CD4-positive, CD25-positive, alpha-beta regulatory T cell (primary cell): ENCODE measurements around the gene DOP1B. TPM values are rescaled to one million over a fixed set of nuclear protein-coding genes. Genes with fewer than 3 reads are reported as not detected.

Experiments used
- ATAC-seq, 2 donors: fragments of 150-1000 bp; cut with Tn5 transposase; one replicate each; pipeline ENCODE4 v1.10.0; 2021; ENCODE audit warnings: low read depth in 2 of 2, moderate number of reproducible peaks in 2 of 2, moderate library complexity in 1 of 2
- DNase-seq, 3 donors: peaks; one replicate each; pipeline versions ENCODE4 v3.0.0 to v3.0.0-alpha.2; 2012 to 2022; ENCODE audit warnings: mixed read lengths in 1 of 3
- H3K27ac ChIP-seq: one replicate; pipeline ENCODE4 v1.7.0; 2013; ENCODE audit warnings: mild to moderate bottlenecking, low read length; ENCODE audit not compliant: insufficient read depth, poor library complexity, severe bottlenecking
- H3K27me3 ChIP-seq: one replicate; pipeline ENCODE4 v1.7.0; 2013; ENCODE audit warnings: low read length; ENCODE audit not compliant: control insufficient read depth, insufficient read depth
- H3K36me3 ChIP-seq: one replicate; pipeline ENCODE4 v1.7.0; 2013; ENCODE audit warnings: mild to moderate bottlenecking, low read length, moderate library complexity; ENCODE audit not compliant: control insufficient read depth, insufficient read depth
- H3K4me1 ChIP-seq: 2 replicates; pipeline ENCODE4 v1.7.0; 2013; ENCODE audit warnings: mild to moderate bottlenecking, low read length; ENCODE audit not compliant: insufficient read depth, control insufficient read depth, poor library complexity, severe bottlenecking
- H3K4me3 ChIP-seq: one replicate; pipeline ENCODE4 v1.7.0; 2013; ENCODE audit warnings: low read depth, mild to moderate bottlenecking, low read length, moderate library complexity
- H3K9me3 ChIP-seq, 2 experiments: 1 replicate in 1 of 2; 2 replicates in 1 of 2; pipeline ENCODE4 v1.7.0; 2013; ENCODE audit warnings: low read length in 2 of 2, mild to moderate bottlenecking in 1 of 2, moderate library complexity in 1 of 2; ENCODE audit not compliant: control insufficient read depth in 2 of 2
- H3K27ac Mint-ChIP-seq, 3 donors: one replicate each; pipeline ENCODE4 v1.8.0; 2020 to 2022; ENCODE audit warnings: mild to moderate bottlenecking in 3 of 3, mixed read lengths in 3 of 3, moderate library complexity in 2 of 3
- H3K27me3 Mint-ChIP-seq: one replicate; pipeline ENCODE4 v1.8.0; 2022; ENCODE audit warnings: mild to moderate bottlenecking, mixed read lengths
- H3K36me3 Mint-ChIP-seq: one replicate; pipeline ENCODE4 v1.8.0; 2020; ENCODE audit warnings: mixed read lengths
- H3K4me1 Mint-ChIP-seq, 4 donors: one replicate each; pipeline ENCODE4 v1.8.0; 2020 to 2022; ENCODE audit warnings: mixed read lengths in 4 of 4, mild to moderate bottlenecking in 1 of 4
- H3K4me3 Mint-ChIP-seq, 4 donors: one replicate each; pipeline ENCODE4 v1.8.0; 2020 to 2022; ENCODE audit warnings: mild to moderate bottlenecking in 4 of 4, mixed read lengths in 4 of 4, moderate library complexity in 3 of 4
- H3K9me3 Mint-ChIP-seq, 7 donors: one replicate each; pipeline ENCODE4 v1.8.0; 2020 to 2022; ENCODE audit warnings: mixed read lengths in 7 of 7, mild to moderate bottlenecking in 3 of 7, moderate library complexity in 2 of 7
- polyA plus RNA-seq, 4 donors: library from polyadenylated mRNA; unstranded; fragments of 300-500 nt; fragmentation: Illumina TruSeq; gene quantifications; one replicate each; pipeline ENCODE4 v1.2.3, GENCODE V29; 2021
- total RNA-seq: library from RNA; stranded (reverse); gene quantifications from one replicate; pipeline ENCODE4 v1.2.3, GENCODE V29; 2022

The DOP1B gene
- total and polyA plus RNA-seq, 5 donors from 2014 or later = 3.5 to 34.6 (median 7.5) TPM

DNA sequence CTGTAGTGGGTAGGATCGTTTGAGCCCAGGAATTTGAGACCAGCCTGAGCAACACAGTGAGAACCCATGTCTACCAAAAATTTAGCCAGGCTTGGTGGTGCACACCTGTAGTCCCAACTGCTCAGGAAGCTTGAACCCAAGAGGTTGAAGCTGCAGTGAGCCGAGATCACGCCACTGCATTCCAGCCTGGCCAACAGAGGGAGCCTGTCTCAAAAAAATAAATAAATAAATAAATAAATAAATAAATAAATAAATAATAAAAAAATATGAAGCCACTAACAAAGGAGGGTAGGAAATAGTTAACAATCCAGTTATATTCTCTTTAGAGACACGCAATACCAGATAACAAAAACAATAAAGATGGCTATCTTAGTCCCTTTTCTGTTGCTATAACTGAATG lies 33.6 kb upstream of the DOP1B start:
- DNase-seq (no peak), ATAC-seq (no peak)
- Mint-ChIP-seq H3K36me3 (no peaks in the 10 kb centered on the region), H3K4me1 (peaks cover 5 to 16% (median 7%) of the 10 kb centered on the region in 4 donors), H3K4me3 (no peak overlapping the region), H3K9me3 (no peaks in the 10 kb centered on the region), H3K27ac (no peak overlapping the region), H3K27me3 (peaks cover 7% of the 10 kb centered on the region)
- H3K27ac ChIP-seq = no peak overlapping the region
- no peaks in the 10 kb centered on the region for H3K4me1 ChIP-seq
- H3K4me3 ChIP-seq = no peak overlapping the region
- H3K27me3 ChIP-seq = no peaks in the 10 kb centered on the region
- H3K9me3 ChIP-seq = no peaks in the 10 kb centered on the region
- no peaks in the 10 kb centered on the region for H3K36me3 ChIP-seq

DNA sequence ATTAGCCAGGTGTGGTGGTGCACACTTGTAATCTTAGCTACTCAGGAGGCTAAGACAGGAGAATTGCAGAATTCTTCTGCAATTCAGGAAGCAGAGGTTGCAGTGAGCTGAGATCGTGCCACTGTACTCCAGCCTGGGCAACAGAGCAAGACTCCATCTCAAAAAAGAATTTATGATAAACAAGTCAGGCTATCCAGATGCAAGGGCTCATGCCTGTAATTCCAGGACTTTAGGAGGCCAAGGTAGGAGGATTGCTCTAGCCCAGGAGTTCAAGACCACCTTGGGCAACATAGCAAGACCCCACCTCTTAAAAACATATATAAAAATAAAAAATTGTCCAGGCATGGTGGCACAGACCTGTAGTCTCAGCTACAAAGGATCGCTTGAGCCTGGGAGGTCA lies 32.2 kb upstream of the DOP1B start:
- Mint-ChIP-seq H3K36me3 (no peaks in the 10 kb centered on the region), H3K4me1 (peaks cover 5 to 22% (median 9%) of the 10 kb centered on the region in 4 donors), H3K9me3 (no peaks in the 10 kb centered on the region), H3K27ac (no peak overlapping the region), H3K27me3 (peaks cover 11% of the 10 kb centered on the region), H3K4me3 (no peak overlapping the region)
- H3K4me1 ChIP-seq = no peaks in the 10 kb centered on the region
- H3K27ac ChIP-seq = no peak overlapping the region
- no peak for DNase-seq
- H3K9me3 ChIP-seq = no peaks in the 10 kb centered on the region
- ATAC-seq = no peak
- H3K4me3 ChIP-seq = no peak overlapping the region
- no peaks in the 10 kb centered on the region for H3K27me3 ChIP-seq
- no peaks in the 10 kb centered on the region for H3K36me3 ChIP-seq

DNA sequence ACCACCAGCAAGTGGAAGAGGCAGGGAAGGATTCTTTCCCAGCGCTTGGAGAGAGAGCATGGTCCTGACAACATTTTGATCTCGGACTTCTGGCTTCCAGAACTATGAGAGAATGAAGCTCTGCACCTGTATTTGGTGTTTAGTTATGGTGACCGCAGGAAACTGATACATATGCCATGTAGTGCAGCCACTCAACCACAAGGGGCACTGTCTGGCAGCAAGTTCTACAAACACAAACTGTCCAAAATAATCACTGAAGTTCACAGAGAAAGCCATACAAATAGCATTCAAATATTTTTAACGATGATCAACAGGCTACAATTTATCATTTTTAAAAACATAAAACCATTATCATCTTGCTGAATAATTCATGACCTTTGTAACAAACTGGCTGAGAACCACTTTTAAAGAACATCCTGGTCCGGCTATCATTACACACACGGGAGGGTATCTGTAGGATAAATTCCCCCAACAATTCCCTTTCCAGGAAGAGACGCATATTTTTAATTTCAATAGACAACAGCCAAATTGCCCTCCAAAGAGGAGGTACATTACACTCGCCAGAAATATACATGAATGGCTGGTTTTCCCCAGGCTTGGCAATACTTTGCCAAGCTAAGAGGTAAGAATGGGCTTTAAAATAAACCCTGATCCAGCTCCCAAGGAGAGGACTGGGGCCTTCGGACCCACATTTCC lies 31.0 kb upstream of the DOP1B start:
- peaks cover 17% of the 10 kb centered on the region for H3K27me3 Mint-ChIP-seq
- Histone ChIP-seq H3K9me3 (no peaks in the 10 kb centered on the region), H3K27me3 (no peaks in the 10 kb centered on the region), H3K4me3 (no peak overlapping the region), H3K27ac (no peak overlapping the region), H3K4me1 (peaks cover 3% of the 10 kb centered on the region), H3K36me3 (no peaks in the 10 kb centered on the region)
- DNase-seq (peak; percentile 36 to 78 (median 56)), ATAC-seq (peak in 1 of 2 donors; percentile 63)
- peak overlapping the region in 1 of 4 donors; percentile 30 for H3K4me3 Mint-ChIP-seq
- no peak overlapping the region for H3K27ac Mint-ChIP-seq
- H3K9me3 Mint-ChIP-seq = no peaks in the 10 kb centered on the region
- no peaks in the 10 kb centered on the region for H3K36me3 Mint-ChIP-seq
- H3K4me1 Mint-ChIP-seq = peaks cover 5 to 28% (median 15%) of the 10 kb centered on the region in 4 donors

DNA sequence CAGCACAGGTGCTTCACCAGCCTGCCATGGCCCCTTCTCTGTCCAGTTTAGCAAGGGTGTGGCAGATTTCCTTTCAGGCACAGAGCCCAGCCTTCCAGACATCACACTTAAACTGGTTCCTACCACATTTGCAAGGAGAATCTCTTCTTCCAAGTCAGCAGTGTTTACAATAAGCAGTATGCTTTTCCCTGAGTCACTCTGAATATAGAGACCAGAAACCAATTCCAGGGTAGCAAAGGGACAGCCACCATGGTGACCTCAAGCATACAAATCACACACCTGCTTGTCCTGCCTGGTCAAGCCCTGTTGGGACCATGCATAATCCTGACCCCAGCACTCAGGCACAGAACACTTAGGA lies 30.4 kb upstream of the DOP1B start:
- ATAC-seq (no peak), DNase-seq (no peak)
- Histone ChIP-seq H3K9me3 (no peaks in the 10 kb centered on the region), H3K27ac (no peak overlapping the region), H3K27me3 (no peaks in the 10 kb centered on the region), H3K36me3 (no peaks in the 10 kb centered on the region), H3K4me1 (peaks cover 5% of the 10 kb centered on the region), H3K4me3 (no peak overlapping the region)
- H3K4me3 Mint-ChIP-seq = no peak overlapping the region
- H3K36me3 Mint-ChIP-seq = no peaks in the 10 kb centered on the region
- H3K27me3 Mint-ChIP-seq = peaks cover 21% of the 10 kb centered on the region
- no peak overlapping the region for H3K27ac Mint-ChIP-seq
- peaks cover 5 to 30% (median 19%) of the 10 kb centered on the region in 4 donors for H3K4me1 Mint-ChIP-seq
- H3K9me3 Mint-ChIP-seq = no peaks in the 10 kb centered on the region

DNA sequence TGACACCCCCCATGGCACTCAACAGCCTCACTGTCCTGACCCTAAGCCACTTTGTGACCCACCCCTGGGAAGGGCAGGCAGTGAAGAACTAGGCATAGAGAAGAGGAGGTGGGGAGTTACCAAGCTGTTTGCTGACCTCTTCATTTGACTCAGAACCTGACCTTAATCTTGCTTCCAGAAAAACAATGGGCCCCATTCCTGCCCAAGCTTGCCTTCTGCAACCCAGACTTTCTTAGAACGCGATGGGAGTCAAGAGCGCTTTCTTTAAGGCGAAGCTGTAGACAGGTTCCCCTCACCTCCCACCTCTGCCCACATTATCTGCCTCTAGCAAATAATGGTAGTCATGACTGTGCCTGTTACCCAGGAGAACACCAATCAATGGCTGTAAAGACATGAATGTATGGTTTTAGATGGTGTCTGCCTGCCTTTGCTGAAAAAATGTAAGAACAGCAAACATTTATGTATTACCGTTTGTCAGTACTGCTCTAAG lies 30.0 kb upstream of the DOP1B start:
- Mint-ChIP-seq H3K36me3 (no peaks in the 10 kb centered on the region), H3K4me1 (peaks cover 5 to 30% (median 19%) of the 10 kb centered on the region in 4 donors), H3K27me3 (peaks cover 21% of the 10 kb centered on the region), H3K4me3 (peak overlapping the region in 1 of 4 donors; percentile 59), H3K27ac (no peak overlapping the region), H3K9me3 (no peaks in the 10 kb centered on the region)
- Histone ChIP-seq H3K27me3 (no peaks in the 10 kb centered on the region), H3K36me3 (no peaks in the 10 kb centered on the region), H3K9me3 (no peaks in the 10 kb centered on the region), H3K4me1 (peaks cover 5% of the 10 kb centered on the region), H3K27ac (no peak overlapping the region), H3K4me3 (no peak overlapping the region)
- DNase-seq = no peak
- ATAC-seq = no peak

DNA sequence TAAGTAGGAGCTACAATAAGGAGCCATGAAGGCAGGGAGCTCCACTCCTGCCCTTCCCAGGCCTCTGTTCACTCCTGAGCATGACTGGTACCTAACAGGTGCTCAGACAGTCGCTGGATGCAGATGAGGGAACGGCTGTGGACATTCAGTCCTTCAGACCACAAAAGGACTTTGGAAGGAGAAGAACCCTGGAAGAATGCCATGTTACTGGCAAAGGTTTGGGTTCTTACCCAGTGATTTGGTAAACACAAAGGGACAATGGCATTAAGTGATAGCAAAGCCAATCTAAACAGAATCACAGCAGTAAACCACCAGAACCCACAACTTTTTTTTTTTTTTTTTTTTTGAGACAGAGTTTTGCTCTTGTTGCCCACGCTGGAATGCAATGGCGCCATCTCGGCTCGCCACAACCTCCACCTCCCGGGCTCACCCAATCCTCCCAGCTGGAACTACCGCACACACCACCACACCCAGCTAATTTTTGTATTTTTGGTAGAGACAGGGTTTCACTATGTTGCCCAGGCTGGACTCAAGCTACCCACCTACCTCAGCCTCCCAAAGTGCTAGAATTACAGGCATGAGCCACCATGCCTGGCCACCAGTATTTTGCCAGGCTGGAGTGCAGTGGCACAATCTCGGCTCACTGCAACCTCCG lies 29.2 kb upstream of the DOP1B start:
- Mint-ChIP-seq H3K4me3 (peak overlapping the region in 3 of 4 donors; percentile 21 to 59 (median 39)), H3K4me1 (peaks cover 5 to 30% (median 20%) of the 10 kb centered on the region in 4 donors), H3K27ac (peak overlapping the region in 1 of 3 donors; percentile 47), H3K36me3 (peaks cover 3% of the 10 kb centered on the region), H3K27me3 (peaks cover 16% of the 10 kb centered on the region), H3K9me3 (no peaks in the 10 kb centered on the region)
- ATAC-seq (no peak), DNase-seq (no peak)
- no peaks in the 10 kb centered on the region for H3K27me3 ChIP-seq
- H3K4me3 ChIP-seq = no peak overlapping the region
- H3K27ac ChIP-seq = no peak overlapping the region
- H3K4me1 ChIP-seq = peaks cover 5% of the 10 kb centered on the region
- no peaks in the 10 kb centered on the region for H3K9me3 ChIP-seq
- no peaks in the 10 kb centered on the region for H3K36me3 ChIP-seq

DNA sequence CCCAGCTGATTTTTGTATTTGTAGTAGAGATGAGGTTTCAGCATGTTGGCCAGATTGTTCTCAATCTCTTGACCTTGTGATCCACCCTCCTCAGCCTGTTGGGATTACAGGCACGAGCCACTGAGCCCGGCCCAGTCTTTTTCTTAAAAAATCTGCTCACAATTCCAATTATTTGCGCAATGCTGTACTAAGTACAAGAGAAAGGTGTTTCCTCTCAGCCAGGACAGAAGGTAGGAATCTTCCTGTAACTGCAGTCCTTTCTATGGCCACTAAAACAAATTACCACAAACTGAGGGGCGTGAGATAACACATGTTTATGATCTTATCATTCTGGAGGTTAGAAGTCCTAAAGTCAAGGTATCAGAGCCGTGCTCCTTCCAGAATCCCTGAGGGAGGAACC lies 28.6 kb upstream of the DOP1B start:
- no peak overlapping the region for H3K4me3 ChIP-seq
- H3K4me3 Mint-ChIP-seq = peak overlapping the region; percentile 13 to 57 (median 18)

More for the DNA sequence above, 28.6 kb upstream of the DOP1B start:
- Mint-ChIP-seq H3K27ac (peak overlapping the region in 1 of 3 donors; percentile 47), H3K4me1 (peaks cover 5 to 30% (median 20%) of the 10 kb centered on the region in 4 donors), H3K36me3 (peaks cover 3% of the 10 kb centered on the region), H3K9me3 (no peaks in the 10 kb centered on the region), H3K27me3 (peaks cover 14% of the 10 kb centered on the region)
- H3K4me1 ChIP-seq = peaks cover 5% of the 10 kb centered on the region
- H3K27me3 ChIP-seq = no peaks in the 10 kb centered on the region
- no peak for DNase-seq
- no peak for ATAC-seq
- H3K27ac ChIP-seq = no peak overlapping the region
- no peaks in the 10 kb centered on the region for H3K36me3 ChIP-seq
- no peaks in the 10 kb centered on the region for H3K9me3 ChIP-seq
